Measurements from ENCODE around the gene PKD1.
A peak's percentile ranks its signal among the peaks of the same experiment; 100 is the strongest.

Gene PKD1

DNA sequence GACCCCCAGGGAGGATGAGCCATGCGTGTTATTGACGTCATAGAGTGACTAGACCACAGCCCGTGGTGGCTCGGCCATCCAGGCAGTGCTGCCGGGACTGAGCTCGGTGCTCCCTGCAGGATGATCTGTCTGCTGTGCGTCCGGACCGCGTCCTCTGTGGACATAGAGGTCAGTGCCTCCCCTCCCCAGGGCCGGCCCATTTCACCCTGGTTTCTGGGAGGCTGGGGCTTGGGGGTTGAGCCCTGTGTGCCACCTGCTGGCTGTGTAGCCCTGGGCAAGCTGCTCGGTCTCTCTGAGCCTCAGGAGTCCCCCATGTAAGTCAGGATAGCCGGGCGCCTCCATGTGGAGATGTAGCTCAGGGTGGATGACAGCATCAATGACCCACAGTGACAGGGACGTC lies 79.6 kb downstream of the PKD1 start:
- DNase-seq (ENCODE audit: low read depth), result no peak
- TF ChIP-seq, protein P1, sequence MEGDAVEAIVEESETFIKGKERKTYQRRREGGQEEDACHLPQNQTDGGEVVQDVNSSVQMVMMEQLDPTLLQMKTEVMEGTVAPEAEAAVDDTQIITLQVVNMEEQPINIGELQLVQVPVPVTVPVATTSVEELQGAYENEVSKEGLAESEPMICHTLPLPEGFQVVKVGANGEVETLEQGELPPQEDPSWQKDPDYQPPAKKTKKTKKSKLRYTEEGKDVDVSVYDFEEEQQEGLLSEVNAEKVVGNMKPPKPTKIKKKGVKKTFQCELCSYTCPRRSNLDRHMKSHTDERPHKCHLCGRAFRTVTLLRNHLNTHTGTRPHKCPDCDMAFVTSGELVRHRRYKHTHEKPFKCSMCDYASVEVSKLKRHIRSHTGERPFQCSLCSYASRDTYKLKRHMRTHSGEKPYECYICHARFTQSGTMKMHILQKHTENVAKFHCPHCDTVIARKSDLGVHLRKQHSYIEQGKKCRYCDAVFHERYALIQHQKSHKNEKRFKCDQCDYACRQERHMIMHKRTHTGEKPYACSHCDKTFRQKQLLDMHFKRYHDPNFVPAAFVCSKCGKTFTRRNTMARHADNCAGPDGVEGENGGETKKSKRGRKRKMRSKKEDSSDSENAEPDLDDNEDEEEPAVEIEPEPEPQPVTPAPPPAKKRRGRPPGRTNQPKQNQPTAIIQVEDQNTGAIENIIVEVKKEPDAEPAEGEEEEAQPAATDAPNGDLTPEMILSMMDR (IDR thresholded peaks at IDR 0.05; ENCODE audit: control insufficient read depth, insufficient read depth, low read depth, low read length, missing control alignments), result peak; percentile 43
- H3K4me3 ChIP-seq (ENCODE audit: control insufficient read depth, low read depth, low read length), result no peak overlapping the region

DNA sequence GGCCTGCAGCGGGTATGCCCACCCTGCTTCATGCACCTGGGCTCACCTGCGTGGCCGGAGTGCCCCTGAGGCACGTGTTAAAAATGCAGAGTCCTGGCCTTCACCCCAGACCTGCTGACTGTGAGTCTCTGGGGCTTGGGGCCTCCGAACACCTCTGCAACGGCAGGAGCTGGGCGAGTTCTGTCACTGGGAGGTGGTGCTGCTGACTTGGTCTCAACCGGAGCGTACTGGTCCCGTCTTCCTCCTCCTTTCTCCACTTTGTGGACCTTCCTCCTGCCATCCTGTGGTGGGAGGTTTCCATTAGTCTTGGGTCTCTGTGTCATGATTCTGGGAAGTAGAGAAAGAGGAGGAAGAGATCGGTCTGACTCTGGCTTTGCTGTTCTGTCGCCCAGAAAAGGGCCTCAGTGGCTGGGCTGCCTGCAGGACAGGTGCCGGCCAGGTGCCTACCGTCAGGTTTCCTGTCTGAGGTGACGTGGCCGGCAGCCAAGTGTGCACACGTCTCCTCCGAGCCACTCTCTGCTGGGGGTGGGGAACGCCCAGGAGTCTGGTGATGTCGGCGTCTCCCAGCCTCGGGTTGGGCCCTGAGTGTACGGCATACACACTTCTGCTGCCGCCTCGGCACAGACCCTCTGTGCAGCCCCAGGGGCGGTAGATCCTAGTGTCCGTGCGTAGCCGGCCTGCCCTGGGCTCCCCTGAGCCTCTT lies 81.0 kb downstream of the PKD1 start:
- TF ChIP-seq, protein P1 (IDR thresholded peaks at IDR 0.05; ENCODE audit: control insufficient read depth, insufficient read depth, low read depth, low read length, missing control alignments), result no peak
- DNase-seq (ENCODE audit: low read depth), result no peak
- no peak overlapping the region for H3K4me3 ChIP-seq (ENCODE audit: control insufficient read depth, low read depth, low read length)

DNA sequence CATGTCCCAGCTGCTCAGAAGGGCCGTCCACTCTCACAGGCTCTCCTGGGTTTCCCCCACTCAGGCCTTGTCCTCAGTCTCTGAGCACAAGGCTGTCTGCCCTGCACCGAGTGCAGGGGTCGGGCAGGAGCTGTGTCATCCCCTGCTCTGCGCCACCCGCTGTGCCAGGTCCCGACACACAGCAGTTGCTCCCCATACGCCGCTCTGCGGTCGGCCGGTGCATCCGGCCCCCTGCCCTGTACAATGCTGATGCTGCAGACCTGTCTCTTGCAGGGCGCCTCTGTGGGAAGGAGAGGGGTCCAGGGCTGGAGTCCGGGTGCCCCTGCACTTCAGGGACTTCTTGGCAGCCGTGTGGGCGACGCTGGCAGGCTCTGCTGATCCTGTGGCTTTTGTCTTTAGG lies 81.8 kb downstream of the PKD1 start:
- no peak for DNase-seq (ENCODE audit: low read depth)
- TF ChIP-seq, protein P1 (IDR thresholded peaks at IDR 0.05; ENCODE audit: control insufficient read depth, insufficient read depth, low read depth, low read length, missing control alignments), result no peak
- no peak overlapping the region for H3K4me3 ChIP-seq (ENCODE audit: control insufficient read depth, low read depth, low read length)

DNA sequence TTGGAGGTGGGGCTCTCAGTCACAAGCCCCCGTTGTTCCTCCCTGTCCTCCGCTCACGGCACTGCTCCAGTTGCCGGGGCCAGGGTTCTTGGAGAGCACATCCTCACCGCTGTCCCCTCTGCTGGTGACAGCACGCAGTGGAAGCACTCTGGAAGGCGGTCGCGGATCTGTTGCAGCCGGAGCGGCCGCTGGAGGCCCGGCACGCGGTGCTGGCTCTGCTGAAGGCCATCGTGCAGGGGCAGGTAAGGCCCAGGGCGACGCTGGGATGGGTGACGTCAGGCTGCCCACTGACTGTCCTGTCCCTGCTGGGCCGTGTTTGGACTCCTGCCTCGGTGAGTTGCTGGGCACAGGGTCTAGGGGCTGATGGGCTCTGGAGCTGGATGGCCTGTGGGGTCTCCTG lies 82.5 kb downstream of the PKD1 start:
- DNase-seq (ENCODE audit: low read depth), result no peak
- TF ChIP-seq, protein P1 (IDR thresholded peaks at IDR 0.05; ENCODE audit: control insufficient read depth, insufficient read depth, low read depth, low read length, missing control alignments), result no peak

DNA sequence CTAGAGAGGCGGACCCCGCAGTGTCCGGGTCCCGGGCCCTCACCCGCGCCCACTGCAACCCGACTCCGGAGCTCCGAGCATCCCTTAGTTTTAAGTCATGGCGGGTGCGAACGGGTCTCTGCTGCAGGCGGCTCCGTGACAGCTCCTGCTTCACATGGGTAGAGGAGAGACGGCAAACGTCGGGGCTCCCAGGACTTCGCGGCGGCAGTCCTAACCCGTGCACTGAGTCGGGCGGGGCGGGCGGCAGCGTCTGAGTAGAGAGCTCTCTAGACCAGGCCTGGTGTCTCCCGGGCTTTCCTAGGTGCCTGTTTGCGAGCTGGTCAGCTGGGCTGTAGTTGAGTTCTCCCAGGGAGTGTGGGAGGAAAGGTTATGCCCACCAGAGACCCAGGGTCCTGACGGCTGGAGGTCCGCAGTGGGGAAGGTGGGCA lies 87.6 kb downstream of the PKD1 start:
- TF ChIP-seq, protein P1 (IDR thresholded peaks at IDR 0.05; ENCODE audit: control insufficient read depth, insufficient read depth, low read depth, low read length, missing control alignments), result no peak
- no peak for DNase-seq (ENCODE audit: low read depth)
- H3K4me3 ChIP-seq (ENCODE audit: control insufficient read depth, low read depth, low read length), result peak overlapping the region; percentile 74

More for the DNA sequence above, 82.5 kb downstream of the PKD1 start:
- H3K4me3 ChIP-seq (ENCODE audit: control insufficient read depth, low read depth, low read length), result no peak overlapping the region

DNA sequence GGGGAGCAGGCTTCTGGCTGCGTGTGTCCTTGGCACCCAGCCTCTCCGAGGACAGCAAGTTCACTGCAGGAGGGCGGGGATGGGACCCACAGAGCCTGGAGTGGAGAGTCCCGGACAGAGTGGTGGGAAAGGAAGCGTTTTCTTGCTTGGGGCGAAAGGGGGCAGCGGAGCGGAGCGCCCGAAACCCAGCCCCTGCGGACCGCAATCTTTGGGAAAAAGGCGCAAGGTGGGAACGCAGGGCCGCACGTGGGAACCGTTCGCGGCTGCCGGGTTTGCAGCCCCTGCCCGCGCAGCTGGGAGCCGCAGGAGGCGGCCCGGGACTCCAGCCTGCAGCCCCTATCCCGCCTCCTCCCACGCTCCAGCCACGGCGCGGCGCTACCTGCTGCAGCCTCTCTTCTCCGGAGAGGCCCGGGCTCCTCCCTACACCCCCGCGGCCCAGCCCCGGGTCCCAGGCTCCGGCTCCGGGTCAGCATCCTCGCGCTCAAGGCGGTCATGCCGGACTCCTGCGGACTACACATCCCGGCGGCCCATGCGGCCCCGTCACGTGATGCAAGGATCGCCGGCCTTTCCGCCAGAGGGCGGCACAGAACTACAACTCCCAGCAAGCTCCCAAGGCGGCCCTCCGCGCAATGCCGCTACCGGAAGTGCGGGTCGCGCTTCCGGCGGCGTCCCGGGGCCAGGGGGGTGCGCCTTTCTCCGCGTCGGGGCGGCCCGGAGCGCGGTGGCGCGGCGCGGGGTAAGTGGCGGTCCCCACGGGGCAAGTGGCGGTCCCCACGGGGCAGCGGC lies 88.2 kb downstream of the PKD1 start, which contains the start of the genes NTHL1 and TSC2:
Gene NTHL1 (minus strand): TSS at position 505 of the 786 bp plus-strand sequence. CDS start 11 bp downstream, at position 494.
Gene TSC2 (plus strand): TSS at position 656 of the 786 bp plus-strand sequence. CDS start 631 bp downstream, outside the sequence.
- TF ChIP-seq, protein P1 (IDR thresholded peaks at IDR 0.05; ENCODE audit: control insufficient read depth, insufficient read depth, low read depth, low read length, missing control alignments), result peak; percentile 26
- peak within 1 kb of the TSS; percentile 74 for H3K4me3 ChIP-seq (ENCODE audit: control insufficient read depth, low read depth, low read length)
- peak; percentile 78 for DNase-seq (ENCODE audit: low read depth)

Measured in AG09309 (cell line).